LNCaP clone FGC (cell line): Measurements from ENCODE around the gene MIOX.

Source experiments
- DNase-seq: peaks from one replicate; pipeline ENCODE4 v3.0.0-alpha.2; 2011; ENCODE audit warnings: low read depth
- H3K4me3 ChIP-seq: 2 replicates; pipeline ENCODE4 v1.5.1; 2011; ENCODE audit warnings: mild to moderate bottlenecking, low read depth, low read length, control low read depth
- CTCF ChIP-seq: IDR thresholded peaks from 2 replicates; pipeline ENCODE4 v1.5.1; 2012; ENCODE audit warnings: mild to moderate bottlenecking; ENCODE audit not compliant: control insufficient read depth, insufficient read depth; ENCODE audit errors: extremely low read depth

MIOX gene

GRCh38 chr22:50481440-50482106 lies 5.1 kb upstream of the MIOX start, which contains the start of gene ADM2:
ADM2 (plus strand) TSS chr22:50481543; CDS start chr22:50481848, 305 bp downstream.
- TF ChIP-seq CTCF: no peak
- peak within 1 kb of the TSS; percentile 86 for H3K4me3 ChIP-seq
- no peak for DNase-seq

GRCh38 chr22:50482107-50483074 lies 4.3 kb upstream of the MIOX start:
- H3K4me3 ChIP-seq: peak overlapping the region; percentile 86
- DNase-seq: no peak

GRCh38 chr22:50483106-50483505 lies 3.6 kb upstream of the MIOX start:
- DNase-seq: no peak
- peak overlapping the region; percentile 86 for H3K4me3 ChIP-seq
- no peak for TF ChIP-seq CTCF

More at GRCh38 chr22:50482107-50483074, 4.3 kb upstream of the MIOX start:
- no peak for TF ChIP-seq CTCF

- TF ChIP-seq CTCF: no peak
- no peak overlapping the region for H3K4me3 ChIP-seq
- no peak for DNase-seq
Observed at GRCh38 chr22:50483556-50483955, 3.1 kb upstream of the MIOX start.

GRCh38 chr22:50483977-50484853 lies 2.4 kb upstream of the MIOX start:
- DNase-seq: no peak
- TF ChIP-seq CTCF: no peak
- no peak overlapping the region for H3K4me3 ChIP-seq
